ENCODE results near the gene LTBP1. TPM values are rescaled to one million over a fixed set of nuclear protein-coding genes. Genes with fewer than 3 reads are reported as not detected.
A peak's percentile ranks its signal among the peaks of the same experiment; 100 is the strongest.

LTBP1 gene
- total RNA-seq, 4 donors from 2014 or later = 3.8 to 20.8 (median 11.3) TPM

GRCh38 chr2:33340280-33340679 is 393.5 kb downstream of the LTBP1 start:
- intact Hi-C loops (cut with DNase I; ENCODE audit: low total_unique reads) = no loop called here
- DNase-seq (ENCODE audit: low spot score in 2 of 2) = peak; percentile 53 to 91

DNA sequence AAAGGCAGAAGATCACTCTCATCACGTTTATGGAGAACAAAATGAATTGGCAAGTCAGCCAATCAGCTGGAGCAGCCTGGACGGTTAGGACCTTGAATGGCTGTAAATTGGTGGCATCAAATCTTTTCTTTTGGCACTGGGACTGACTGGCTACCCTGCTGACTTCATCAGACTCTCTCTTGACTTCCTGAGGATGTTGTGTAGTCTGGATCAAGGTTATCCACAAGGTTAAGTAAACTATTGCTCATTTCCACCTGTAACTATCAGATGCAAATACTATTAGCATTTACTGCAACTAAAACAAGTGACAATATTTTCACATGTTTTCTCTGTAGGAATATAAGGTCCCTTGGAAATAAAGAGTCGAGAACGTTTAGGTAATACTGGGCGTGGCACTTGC is 395.4 kb downstream of the LTBP1 start:
- intact Hi-C loops (cut with DNase I; ENCODE audit: low total_unique reads) = no loop called here
- DNase-seq (ENCODE audit: low spot score in 2 of 2) = no peak
- no peak overlapping the region for H3K4me3 ChIP-seq (ENCODE audit: low read depth, poor library complexity, severe bottlenecking)
- TF ChIP-seq POLR2A (IDR thresholded peaks at IDR 0.05) (no peak), CTCF (IDR thresholded peaks at IDR 0.05) (no peak)
- WGBS, 2 donors = 75 to 77% methylated on average over 5 of the region's 5 CpGs

More at GRCh38 chr2:33340280-33340679, 393.5 kb downstream of the LTBP1 start:
- WGBS, 2 donors = 38 to 45% methylated on average over 6 of the region's 6 CpGs
- TF ChIP-seq CTCF (IDR thresholded peaks at IDR 0.05) = no peak
- TF ChIP-seq POLR2A (IDR thresholded peaks at IDR 0.05) = no peak
- no peak overlapping the region for H3K4me3 ChIP-seq (ENCODE audit: low read depth, poor library complexity, severe bottlenecking)

- no peak overlapping the region for H3K4me3 ChIP-seq (ENCODE audit: low read depth, poor library complexity, severe bottlenecking)
- TF ChIP-seq POLR2A (IDR thresholded peaks at IDR 0.05) = no peak
- 79 to 81% methylated on average over 4 of the region's 4 CpGs for WGBS, 2 donors
- intact Hi-C loops (cut with DNase I; ENCODE audit: low total_unique reads) = no loop called here
- no peak for DNase-seq (ENCODE audit: low spot score in 2 of 2)
These were observed 396.0 kb downstream of the LTBP1 start for GRCh38 chr2:33342705-33343104.

- 83 to 84% methylated on average over 3 of the region's 3 CpGs for WGBS, 2 donors
- intact Hi-C loops (cut with DNase I; ENCODE audit: low total_unique reads) = no loop called here
- no peak overlapping the region for H3K4me3 ChIP-seq (ENCODE audit: low read depth, poor library complexity, severe bottlenecking)
- TF ChIP-seq CTCF (IDR thresholded peaks at IDR 0.05) = no peak
- no peak for DNase-seq (ENCODE audit: low spot score in 2 of 2)
These were observed 396.7 kb downstream of the LTBP1 start for GRCh38 chr2:33343387-33343895.

GRCh38 chr2:33344230-33344629 is 397.5 kb downstream of the LTBP1 start:
- no peak for DNase-seq (ENCODE audit: low spot score in 2 of 2)
- TF ChIP-seq POLR2A (IDR thresholded peaks at IDR 0.05) (no peak), CTCF (IDR thresholded peaks at IDR 0.05) (no peak)
- intact Hi-C loops (cut with DNase I; ENCODE audit: low total_unique reads) = no loop called here
- WGBS, 2 donors = 78 to 79% methylated on average over 3 of the region's 3 CpGs
- H3K4me3 ChIP-seq (ENCODE audit: low read depth, poor library complexity, severe bottlenecking) = no peak overlapping the region

DNA sequence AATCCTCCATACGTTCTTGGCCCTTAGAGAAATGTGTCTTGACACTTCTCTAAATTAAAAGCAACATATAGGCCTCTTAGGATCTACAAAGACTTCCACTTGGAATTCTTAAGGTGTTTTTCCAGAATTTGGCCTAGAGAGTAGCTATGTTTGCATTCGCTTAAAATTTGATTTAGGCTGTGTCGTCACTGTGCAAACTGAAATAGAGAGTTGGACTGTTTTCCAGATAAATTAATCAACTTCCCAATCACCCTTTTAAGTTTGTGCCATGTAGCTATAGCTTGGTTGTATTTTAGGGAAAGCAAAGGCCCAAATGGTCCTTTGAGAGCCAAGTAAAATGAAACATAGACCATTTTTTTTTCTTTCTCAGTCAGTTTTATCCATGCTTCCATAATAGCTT is 401.1 kb downstream of the LTBP1 start:
- no peak for TF ChIP-seq CTCF (IDR thresholded peaks at IDR 0.05)
- TF ChIP-seq POLR2A (IDR thresholded peaks at IDR 0.05) = no peak
- H3K4me3 ChIP-seq (ENCODE audit: low read depth, poor library complexity, severe bottlenecking) = no peak overlapping the region
- WGBS, 2 donors = 78 to 87% methylated on average over 3 of the region's 3 CpGs
- no peak for DNase-seq (ENCODE audit: low spot score in 2 of 2)
- intact Hi-C loops (cut with DNase I; ENCODE audit: low total_unique reads) = no loop called here

Data from lower leg skin (tissue), 4 donors.